Motor neuron (in vitro differentiated cells): ENCODE measurements around the gene EML3. TPM values are rescaled to one million over a fixed set of nuclear protein-coding genes. Genes with fewer than 3 reads are reported as not detected.
A peak's percentile ranks its signal among the peaks of the same experiment; 100 is the strongest.

ENCODE experiments used
- ATAC-seq, 8 experiments: fragments of 200-7000 bp; cut with Tn5 transposase; replicated peaks in 6 of 8; 2 replicates each; pipeline ENCODE4 v1.8.0; 2021; ENCODE audit warnings: mild to moderate bottlenecking in 8 of 8, moderate library complexity in 8 of 8
- H3K27ac ChIP-seq, 2 donors: fragments of 250-450 bp; sonication (Bioruptor Pico); 2 replicates each; pipeline ENCODE4 v1.9.0; 2021; ENCODE audit warnings: antibody characterized with exemption in 2 of 2, mild to moderate bottlenecking in 2 of 2, moderate library complexity in 1 of 2
- H3K4me1 ChIP-seq, 2 donors: fragments of 250-450 bp; sonication (Bioruptor Pico); replicated peaks in 1 of 2; 2 replicates each; pipeline ENCODE4 v1.6.1; 2021; ENCODE audit warnings: antibody characterized with exemption in 2 of 2, mild to moderate bottlenecking in 2 of 2, moderate library complexity in 1 of 2
- H3K4me3 ChIP-seq, 5 donors: fragments of 250-450 bp; sonication (Bioruptor Pico); 2 replicates each; pipeline ENCODE4 v1.9.0; 2021; ENCODE audit warnings: antibody characterized with exemption in 5 of 5, mild to moderate bottlenecking in 5 of 5, moderate library complexity in 4 of 5
- WGBS, 10 experiments: fragments of 450-650 bp; shearing (Covaris generic); methylation state at CpG; one replicate each; pipeline ENCODE4 v1.0.0; 2022; 5-methylcytosine and 5-hydroxymethylcytosine counted together
- in situ Hi-C, 9 experiments: fragments of 400-800 bp; cut with MboI; loops; one replicate each; pipeline ENCODE4 v1.15.0; 2021; ENCODE audit warnings: low sequenced_read_pairs in 9 of 9, low pct_unique_long_range_greater_than_20kb in 2 of 9; ENCODE audit not compliant: unreplicated experiment in 9 of 9
- total RNA-seq, 8 experiments: library from RNA; unstranded; fragments of 300-600 nt; gene quantifications; 2 replicates each; pipeline versions ENCODE4 v1.2.3 to v1.2.4, GENCODE V29; 2022

EML3 gene
- total RNA-seq, 8 experiments from 2014 or later, result 1.4 to 56.9 (median 10.0) TPM

GRCh38 chr11:62559204-62559603 is 53.4 kb downstream of the EML3 start:
- no peak overlapping the region for H3K4me3 ChIP-seq
- in situ Hi-C loops, result loop anchor here in 4 of 9 experiments (10.0 to 25.0 kb wide), 4 partner anchors 134 to 172 kb away; partner anchors contain the start of gene SCGB1A1 (in 1 of the 4)
- H3K4me1 ChIP-seq, result peaks cover 5 to 22% of the 10 kb centered on the region in 2 donors
- H3K27ac ChIP-seq, result no peak overlapping the region
- whole genome bisulfite sequencing, 10 experiments, result 40 to 84% (median 75%) methylated on average over 1 to 7 of the region's 8 CpGs; no CpG with 5 or more reads in 2 of the 10 experiments
- ATAC-seq, result no peak

GRCh38 chr11:62558669-62559068 is 53.9 kb downstream of the EML3 start:
- WGBS, 10 experiments, result 85 to 100% (median 91%) methylated on average over 1 to 9 of the region's 9 CpGs; no CpG with 5 or more reads in 3 of the 10 experiments
- peaks cover 5 to 24% of the 10 kb centered on the region in 2 donors for H3K4me1 ChIP-seq
- no peak overlapping the region for H3K27ac ChIP-seq
- in situ Hi-C loops, result loop anchor here in 4 of 9 experiments (10.0 to 25.0 kb wide), 4 partner anchors 134 to 171 kb away; partner anchors contain the start of gene SCGB1A1 (in 1 of the 4)
- no peak for ATAC-seq
- no peak overlapping the region for H3K4me3 ChIP-seq

- Histone ChIP-seq H3K4me1 (peaks cover 5 to 36% of the 10 kb centered on the region in 2 donors), H3K4me3 (no peak overlapping the region), H3K27ac (no peak overlapping the region)
- in situ Hi-C loops, result loop anchor here in 4 of 9 experiments (10.0 to 25.0 kb wide), 4 partner anchors 132 to 170 kb away; partner anchors contain the start of gene SCGB1A1 (in 1 of the 4)
- ATAC-seq, result no peak
- 0 to 100% (median 16%) methylated on average over 1 to 3 of the region's 3 CpGs; no CpG with 5 or more reads in 3 of the 10 experiments for WGBS, 10 experiments
Observed at GRCh38 chr11:62556875-62557631, 55.5 kb downstream of the EML3 start.

GRCh38 chr11:62556108-62556874 is 56.3 kb downstream of the EML3 start:
- ATAC-seq, result peak; percentile 43 to 76 (median 56)
- H3K4me1 ChIP-seq, result peaks cover 4 to 42% of the 10 kb centered on the region in 2 donors
- WGBS, 10 experiments, result 0 to 50% (median 27%) methylated on average over 1 to 8 of the region's 14 CpGs; no CpG with 5 or more reads in 4 of the 10 experiments
- H3K27ac ChIP-seq, result peak overlapping the region in 1 of 2 donors; percentile 47
- in situ Hi-C loops, result loop anchor here in 4 of 9 experiments (10.0 to 25.0 kb wide), 4 partner anchors 131 to 169 kb away; partner anchors contain the start of gene SCGB1A1 (in 1 of the 4)
- no peak overlapping the region for H3K4me3 ChIP-seq

- Histone ChIP-seq H3K27ac (peak overlapping the region in 1 of 2 donors; percentile 47), H3K4me1 (peaks cover 4 to 43% of the 10 kb centered on the region in 2 donors), H3K4me3 (no peak overlapping the region)
- WGBS, 10 experiments, result 0 to 100% (median 66%) methylated on average over 1 to 4 of the region's 4 CpGs; no CpG with 5 or more reads in 1 of the 10 experiments
- peak in 6 of 8 experiments; percentile 0 to 5 (median 2) for ATAC-seq
- in situ Hi-C loops, result loop anchor here in 4 of 9 experiments (10.0 to 25.0 kb wide), 4 partner anchors 131 to 168 kb away; partner anchors contain the start of gene SCGB1A1 (in 1 of the 4)
Observed at GRCh38 chr11:62555464-62556107, 57.0 kb downstream of the EML3 start.

GRCh38 chr11:62554387-62555167 is 58.0 kb downstream of the EML3 start:
- H3K27ac ChIP-seq, result no peak overlapping the region
- H3K4me3 ChIP-seq, result no peak overlapping the region
- ATAC-seq, result no peak
- in situ Hi-C loops, result loop anchor here in 4 of 9 experiments (10.0 to 25.0 kb wide), 4 partner anchors 130 to 167 kb away; partner anchors contain the start of gene SCGB1A1 (in 1 of the 4)
- 20 to 81% (median 65%) methylated on average over 1 to 3 of the region's 7 CpGs; no CpG with 5 or more reads in 6 of the 10 experiments for WGBS, 10 experiments
- H3K4me1 ChIP-seq, result peaks cover 4 to 43% of the 10 kb centered on the region in 2 donors

- 95 to 100% methylated on average over 2 to 5 of the region's 8 CpGs; no CpG with 5 or more reads in 8 of the 10 experiments for WGBS, 10 experiments
- in situ Hi-C loops, result loop anchor here in 4 of 9 experiments (10.0 to 25.0 kb wide), 4 partner anchors 129 to 167 kb away; partner anchors contain the start of gene SCGB1A1 (in 1 of the 4)
- Histone ChIP-seq H3K4me1 (peaks cover 4 to 43% of the 10 kb centered on the region in 2 donors), H3K27ac (no peak overlapping the region), H3K4me3 (no peak overlapping the region)
- ATAC-seq, result no peak
Observed at GRCh38 chr11:62553839-62554361, 58.7 kb downstream of the EML3 start.

GRCh38 chr11:62553080-62553838 is 59.3 kb downstream of the EML3 start:
- in situ Hi-C loops, result loop anchor here in 4 of 9 experiments (10.0 to 25.0 kb wide), 4 partner anchors 128 to 166 kb away; partner anchors contain the start of gene SCGB1A1 (in 1 of the 4)

GRCh38 chr11:62552485-62553079 is 60.0 kb downstream of the EML3 start:
- Histone ChIP-seq H3K4me1 (peaks cover 5 to 48% of the 10 kb centered on the region in 2 donors), H3K4me3 (no peak overlapping the region), H3K27ac (no peak overlapping the region)
- ATAC-seq, result no peak
- in situ Hi-C loops, result loop anchor here in 4 of 9 experiments (10.0 to 25.0 kb wide), 4 partner anchors 128 to 165 kb away; partner anchors contain the start of gene SCGB1A1 (in 1 of the 4)
- 0 to 69% (median 21%) methylated on average over 1 to 4 of the region's 4 CpGs; no CpG with 5 or more reads in 2 of the 10 experiments for WGBS, 10 experiments

More at GRCh38 chr11:62553080-62553838, 59.3 kb downstream of the EML3 start:
- WGBS, 10 experiments, result 0 to 60% (median 24%) methylated on average over 1 to 9 of the region's 15 CpGs; no CpG with 5 or more reads in 2 of the 10 experiments
- Histone ChIP-seq H3K4me1 (peaks cover 4 to 43% of the 10 kb centered on the region in 2 donors), H3K4me3 (no peak overlapping the region), H3K27ac (peak overlapping the region in 1 of 2 donors; percentile 58)
- peak; percentile 55 to 82 (median 73) for ATAC-seq
